HepG2 (cell line): ENCODE measurements around the gene KCNJ1.

Experiments
- CTCF ChIP-seq: sonication (generic); formaldehyde crosslinking; IDR thresholded peaks from 2 replicates; pipeline ENCODE4 v1.5.0; 2020; ENCODE audit warnings: mild to moderate bottlenecking, missing genetic modification reagents, moderate library complexity
- PRPF4 ChIP-seq: fragments of 200-400 bp; formaldehyde crosslinking; IDR thresholded peaks from 2 replicates; pipeline ENCODE4 v1.6.1; 2016; ENCODE audit warnings: low read length, low read depth; ENCODE audit not compliant: poor library complexity, severe bottlenecking
- ZFP90 ChIP-seq: sonication (generic); formaldehyde crosslinking; IDR thresholded peaks from 2 replicates; pipeline ENCODE4 v1.8.0; 2022; ENCODE audit warnings: missing genetic modification reagents, mild to moderate bottlenecking, inconsistent platforms, borderline replicate concordance

GRCh38 chr11:128895526-128895925 lies 28.4 kb upstream of the KCNJ1 start:
- TF ChIP-seq ZFP90 (no peak), CTCF (no peak), PRPF4 (no peak)
